DND-41 (cell line): ENCODE results near the gene BBS9.

Source experiments
- ATAC-seq: fragments of 200-7000 bp; cut with Tn5 transposase; 3 replicates; pipeline ENCODE4 v1.9.1; 2021; ENCODE audit warnings: low read depth; ENCODE audit not compliant: insufficient read depth
- DNase-seq: peaks from one replicate; pipeline ENCODE4 v3.0.0-alpha.2; 2020
- H2AFZ ChIP-seq: 2 replicates; pipeline ENCODE4 v1.6.0; 2012; ENCODE audit warnings: low read depth, low read length
- H3K27ac ChIP-seq: 2 replicates; pipeline ENCODE4 v1.5.1; 2012; ENCODE audit warnings: low read length, inconsistent platforms
- H3K27me3 ChIP-seq: fragments of 200-600 bp; sonication (generic); 2 replicates; pipeline ENCODE4 v1.6.0; 2012; ENCODE audit warnings: low read length, mild to moderate bottlenecking, inconsistent platforms; ENCODE audit not compliant: insufficient read depth, poor library complexity
- H3K36me3 ChIP-seq: 2 replicates; pipeline ENCODE4 v1.5.1; 2012; ENCODE audit warnings: low read length, inconsistent platforms; ENCODE audit not compliant: insufficient read depth
- H3K4me1 ChIP-seq: 2 replicates; pipeline ENCODE4 v1.5.1; 2012; ENCODE audit warnings: mild to moderate bottlenecking, low read length; ENCODE audit not compliant: insufficient read depth
- H3K4me2 ChIP-seq: 2 replicates; pipeline ENCODE4 v1.6.0; 2012; ENCODE audit warnings: mild to moderate bottlenecking, moderate library complexity, low read length, inconsistent platforms; ENCODE audit not compliant: insufficient read depth
- H3K4me3 ChIP-seq, 2 experiments: fragments of 200-600 bp in 1 of 2; shearing (Covaris generic) in 1 of 2; 2 replicates each; pipeline ENCODE4 v1.5.1; 2012 to 2016; ENCODE audit warnings: inconsistent platforms in 2 of 2, low read length in 2 of 2, mild to moderate bottlenecking in 2 of 2, low read depth in 1 of 2, moderate library complexity in 1 of 2
- H3K79me2 ChIP-seq: 2 replicates; pipeline ENCODE4 v1.6.0; 2012; ENCODE audit warnings: low read length, inconsistent platforms; ENCODE audit not compliant: insufficient read depth
- H3K9ac ChIP-seq: 2 replicates; pipeline ENCODE4 v1.6.0; 2012; ENCODE audit warnings: low read depth, mild to moderate bottlenecking, inconsistent platforms, low read length, moderate library complexity
- H3K9me3 ChIP-seq: 2 replicates; pipeline ENCODE4 v1.5.1; 2012; ENCODE audit warnings: low read length, moderate library complexity, mild to moderate bottlenecking, inconsistent platforms; ENCODE audit not compliant: insufficient read depth, severe bottlenecking
- H4K20me1 ChIP-seq: 2 replicates; pipeline ENCODE4 v1.6.0; 2012; ENCODE audit warnings: low read length; ENCODE audit not compliant: insufficient read depth
- CTCF ChIP-seq: IDR thresholded peaks from 2 replicates; pipeline ENCODE4 v1.5.1; 2012; ENCODE audit warnings: borderline replicate concordance, low read length, moderate library complexity, mild to moderate bottlenecking; ENCODE audit not compliant: poor library complexity, severe bottlenecking; ENCODE audit errors: extremely low read depth
- EZH2 ChIP-seq: IDR thresholded peaks from 3 replicates; pipeline ENCODE4 v1.6.1; 2012; ENCODE audit warnings: borderline replicate concordance, low read depth, mild to moderate bottlenecking, moderate library complexity, low read length, inconsistent platforms; ENCODE audit not compliant: severe bottlenecking

BBS9 gene

GRCh38 chr7:33339074-33339790 is 209.9 kb downstream of the BBS9 start:
- H3K9me3 ChIP-seq = no peaks in the 10 kb centered on the region
- no peak for TF ChIP-seq CTCF
- TF ChIP-seq EZH2 = no peak
- H3K4me2 ChIP-seq = no peak overlapping the region
- ATAC-seq (no peak), DNase-seq (no peak)
- H3K79me2 ChIP-seq = no peaks in the 10 kb centered on the region
- no peak overlapping the region for H3K9ac ChIP-seq
- H3K36me3 ChIP-seq = no peaks in the 10 kb centered on the region
- no peak overlapping the region for H2AFZ ChIP-seq
- H4K20me1 ChIP-seq = no peaks in the 10 kb centered on the region
- H3K4me1 ChIP-seq = no peaks in the 10 kb centered on the region
- no peak overlapping the region for H3K4me3 ChIP-seq
- H3K27me3 ChIP-seq = no peaks in the 10 kb centered on the region
- H3K27ac ChIP-seq = no peak overlapping the region

- Histone ChIP-seq H3K9ac (no peak overlapping the region), H3K27me3 (no peaks in the 10 kb centered on the region), H3K36me3 (no peaks in the 10 kb centered on the region), H2AFZ (no peak overlapping the region), H4K20me1 (no peaks in the 10 kb centered on the region), H3K4me1 (no peaks in the 10 kb centered on the region), H3K27ac (no peak overlapping the region), H3K79me2 (no peaks in the 10 kb centered on the region), H3K9me3 (no peaks in the 10 kb centered on the region), H3K4me3 (no peak overlapping the region), H3K4me2 (no peak overlapping the region)
- no peak for TF ChIP-seq EZH2
- no peak for TF ChIP-seq CTCF
- DNase-seq (no peak), ATAC-seq (no peak)
Observed at GRCh38 chr7:33346055-33346454, 216.7 kb downstream of the BBS9 start.

- no peak for ATAC-seq
- Histone ChIP-seq H4K20me1 (no peaks in the 10 kb centered on the region), H3K4me1 (no peaks in the 10 kb centered on the region), H3K9ac (no peak overlapping the region), H3K79me2 (no peaks in the 10 kb centered on the region), H3K4me2 (no peak overlapping the region), H3K27me3 (no peaks in the 10 kb centered on the region), H3K27ac (no peak overlapping the region), H3K36me3 (no peaks in the 10 kb centered on the region), H2AFZ (no peak overlapping the region), H3K4me3 (no peak overlapping the region), H3K9me3 (no peaks in the 10 kb centered on the region)
- TF ChIP-seq EZH2 = no peak
- no peak for TF ChIP-seq CTCF
- no peak for DNase-seq
Observed at GRCh38 chr7:33350577-33350976, 221.2 kb downstream of the BBS9 start.

GRCh38 chr7:33351709-33352108 is 222.3 kb downstream of the BBS9 start:
- no peaks in the 10 kb centered on the region for H3K27me3 ChIP-seq
- no peak for DNase-seq
- no peak overlapping the region for H3K4me3 ChIP-seq
- H3K27ac ChIP-seq = no peak overlapping the region
- no peaks in the 10 kb centered on the region for H3K4me1 ChIP-seq
- H2AFZ ChIP-seq = no peak overlapping the region
- no peak for TF ChIP-seq CTCF
- TF ChIP-seq EZH2 = no peak
- H3K9me3 ChIP-seq = no peaks in the 10 kb centered on the region
- no peak for ATAC-seq
- H4K20me1 ChIP-seq = no peaks in the 10 kb centered on the region
- no peak overlapping the region for H3K9ac ChIP-seq
- H3K4me2 ChIP-seq = no peak overlapping the region
- no peaks in the 10 kb centered on the region for H3K79me2 ChIP-seq
- no peaks in the 10 kb centered on the region for H3K36me3 ChIP-seq
